GM19099 (cell line): ENCODE data around the gene IL17RA.

ENCODE experiments used
- POLR2A ChIP-seq: IDR thresholded peaks from 3 replicates; pipeline ENCODE4 v1.6.1; 2011; ENCODE audit warnings: low read depth; ENCODE audit not compliant: insufficient read length; ENCODE audit errors: extremely low read depth

IL17RA gene

DNA sequence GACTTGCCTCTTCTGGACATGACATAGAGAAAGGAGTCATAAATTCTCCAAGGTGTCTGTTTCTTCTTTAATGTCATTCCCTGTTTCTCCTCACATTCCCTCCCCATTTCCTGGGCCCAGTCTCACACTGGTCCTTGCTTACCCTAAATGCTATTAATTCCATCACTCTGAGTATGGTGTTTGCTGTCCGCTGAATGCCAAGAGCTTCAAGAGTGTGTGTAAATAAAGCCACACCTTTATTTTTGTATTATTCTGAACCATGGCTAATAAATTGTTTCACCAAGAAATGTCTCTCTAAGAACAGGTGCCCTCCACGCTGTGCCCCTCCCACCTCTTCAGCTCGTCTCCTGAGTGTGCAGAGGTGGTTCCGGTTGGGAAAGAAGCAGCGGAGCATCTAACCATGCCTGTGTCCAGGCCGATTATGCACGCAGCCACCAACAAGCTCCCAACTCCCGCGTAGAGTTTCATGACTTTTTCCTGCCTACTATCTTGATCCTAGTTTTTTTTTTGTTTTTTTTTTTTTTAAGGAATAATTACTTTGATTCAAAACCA lies 27.8 kb downstream of the IL17RA start:
- TF ChIP-seq POLR2A, result no peak

DNA sequence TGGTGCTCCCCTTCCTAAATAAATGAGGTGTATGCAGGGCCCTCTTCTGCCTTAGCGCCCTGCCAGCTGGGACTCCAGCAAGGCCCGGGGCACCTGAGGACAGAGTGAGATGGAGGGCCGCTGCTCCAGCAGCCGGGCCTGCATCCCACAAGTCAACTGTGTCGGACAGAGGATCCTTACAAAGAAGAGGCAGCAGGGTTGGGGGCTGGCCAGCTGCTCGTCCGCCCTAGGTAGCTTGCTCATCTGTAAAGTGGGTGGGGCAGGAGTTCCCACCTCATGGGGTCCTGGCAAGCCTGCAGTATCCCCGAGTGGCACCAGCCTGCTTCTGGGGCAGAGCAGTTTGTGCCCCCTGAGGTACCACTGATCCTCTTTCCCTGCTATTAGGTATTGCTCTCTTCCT lies 28.8 kb downstream of the IL17RA start:
- TF ChIP-seq POLR2A, result no peak

DNA sequence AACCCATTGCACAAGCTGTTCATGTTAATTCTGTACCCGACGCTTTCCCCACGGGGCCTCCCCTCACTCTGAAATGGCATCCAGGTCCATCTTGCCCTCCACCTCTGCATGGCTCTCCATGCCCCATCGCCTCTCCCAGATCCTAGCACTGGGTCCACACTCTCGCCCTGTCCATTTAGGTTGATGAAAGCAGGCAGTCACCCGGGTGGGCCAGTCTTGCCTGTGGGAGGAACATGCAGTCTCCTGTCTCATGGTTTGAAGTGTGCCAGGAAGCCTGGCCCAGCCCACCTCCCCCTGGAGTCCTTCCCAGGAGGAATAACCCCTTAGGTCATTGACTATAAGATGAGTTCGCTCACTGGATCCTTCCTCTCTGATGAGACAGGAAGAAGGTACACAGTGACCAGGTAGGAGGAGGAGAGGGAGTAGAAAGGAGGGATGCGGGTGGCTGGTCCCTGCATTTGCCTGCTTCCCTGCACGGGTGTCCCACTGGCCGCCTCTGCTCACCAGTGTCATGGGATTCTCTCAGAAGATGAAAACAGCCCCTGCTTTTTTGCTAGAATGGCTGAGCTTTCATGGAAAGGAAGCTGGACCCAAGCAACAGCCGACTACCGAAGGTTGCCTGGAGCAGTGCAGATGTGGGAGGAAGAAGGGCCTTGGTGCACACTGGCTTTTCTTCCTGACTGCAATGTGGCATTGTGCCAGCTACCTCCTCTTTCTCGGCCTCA lies 29.5 kb downstream of the IL17RA start:
- TF ChIP-seq POLR2A, result no peak

DNA sequence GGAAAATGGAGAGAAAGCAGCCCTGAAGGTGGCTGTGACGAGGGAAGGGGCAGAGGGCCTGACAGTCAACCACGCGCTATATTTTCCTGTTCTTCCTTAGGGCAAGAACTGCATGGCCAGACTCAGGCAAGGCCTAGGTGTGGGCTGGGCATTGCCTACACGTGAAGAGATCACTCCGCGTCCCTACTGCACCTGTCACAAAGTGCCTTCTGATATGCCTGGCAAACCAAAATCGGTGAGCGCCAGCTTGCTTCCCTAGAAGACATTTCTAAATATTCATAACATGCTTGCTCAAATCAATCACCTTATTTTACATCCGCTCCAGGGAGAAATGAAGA lies 30.1 kb downstream of the IL17RA start:
- no peak for TF ChIP-seq POLR2A

DNA sequence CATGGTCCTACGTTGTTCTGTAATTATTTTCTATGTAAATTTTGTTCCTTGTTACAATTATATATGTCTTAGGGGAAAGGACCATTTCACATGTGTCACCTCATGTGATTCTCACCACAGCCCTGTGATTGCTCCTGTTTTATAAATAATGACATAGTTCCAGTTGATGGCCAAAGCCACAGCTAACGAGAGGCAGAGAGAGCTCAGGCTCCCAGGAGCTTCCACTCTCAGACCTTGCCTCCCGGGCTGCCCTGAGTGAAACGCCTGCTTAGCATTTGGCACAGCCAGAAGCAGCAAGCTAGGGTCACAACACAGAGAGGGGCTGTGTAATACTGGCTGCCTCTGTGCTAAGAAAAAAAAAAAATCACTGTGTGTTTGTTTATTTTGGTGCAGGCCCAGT lies 30.4 kb downstream of the IL17RA start:
- no peak for TF ChIP-seq POLR2A

DNA sequence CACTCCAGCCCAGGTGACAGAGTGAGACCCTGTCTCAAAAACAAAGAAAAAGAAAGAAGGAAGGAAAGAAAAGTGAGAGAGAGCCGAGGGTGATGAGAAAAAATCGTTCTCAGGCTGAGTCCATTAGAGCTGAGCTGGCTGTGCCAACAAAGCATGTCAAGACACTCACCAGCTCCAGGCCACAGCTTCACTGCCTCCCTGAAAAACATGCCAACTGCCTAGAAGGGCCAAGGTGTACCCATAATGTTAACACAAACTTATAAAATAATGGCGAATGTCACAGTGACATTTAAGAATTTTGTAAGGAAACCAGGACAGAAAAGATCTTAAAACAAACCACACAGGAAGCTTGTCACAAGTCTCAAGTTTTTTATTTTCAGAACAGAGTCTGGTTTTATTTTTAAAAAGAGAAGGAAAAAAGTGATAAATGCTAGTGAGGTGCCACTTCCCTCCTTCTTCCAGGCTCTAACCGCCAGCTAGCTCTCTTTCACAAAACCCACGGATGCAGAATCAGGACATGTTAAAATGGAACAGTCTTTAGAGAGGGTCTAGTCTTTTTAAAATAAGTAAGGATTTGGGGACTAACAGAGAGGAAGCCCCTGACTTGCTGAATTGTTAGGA lies 31.3 kb downstream of the IL17RA start:
- TF ChIP-seq POLR2A, result no peak

DNA sequence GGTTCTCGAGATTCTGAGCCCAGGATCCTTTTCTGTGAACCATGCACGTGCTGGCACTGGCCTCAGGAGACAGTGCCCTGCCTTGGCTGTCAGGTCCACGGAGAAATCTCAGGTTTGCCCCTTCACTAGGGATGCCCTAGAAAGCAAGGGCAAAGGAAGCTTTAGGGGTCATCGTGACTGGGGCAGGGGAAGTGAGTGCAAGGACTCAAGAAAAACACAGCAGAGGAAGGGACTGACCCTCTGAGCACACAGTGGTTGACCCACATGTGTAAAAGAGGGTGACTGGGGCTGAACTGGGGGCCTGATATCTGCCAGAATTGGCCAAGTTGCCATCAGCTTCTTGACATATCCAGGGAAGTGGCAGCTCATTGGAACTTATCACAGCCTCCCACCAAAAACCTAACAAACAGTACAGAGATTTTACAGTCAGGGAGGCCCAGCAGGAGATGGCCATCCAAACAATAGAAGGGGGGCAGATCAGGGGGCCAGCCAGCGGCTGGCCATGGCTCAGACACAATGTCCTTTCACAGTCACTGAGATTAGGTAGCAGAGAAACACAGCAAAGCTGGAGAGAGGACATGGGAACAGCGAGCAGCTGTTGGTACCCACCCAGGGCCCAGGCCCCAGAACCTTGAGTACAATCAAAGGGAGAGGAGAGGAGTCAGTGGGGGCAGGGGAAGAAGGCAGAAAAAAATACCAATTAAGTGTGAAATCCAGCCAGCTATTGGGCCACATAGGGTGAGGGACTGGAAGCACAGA lies 32.0 kb downstream of the IL17RA start:
- TF ChIP-seq POLR2A, result no peak

DNA sequence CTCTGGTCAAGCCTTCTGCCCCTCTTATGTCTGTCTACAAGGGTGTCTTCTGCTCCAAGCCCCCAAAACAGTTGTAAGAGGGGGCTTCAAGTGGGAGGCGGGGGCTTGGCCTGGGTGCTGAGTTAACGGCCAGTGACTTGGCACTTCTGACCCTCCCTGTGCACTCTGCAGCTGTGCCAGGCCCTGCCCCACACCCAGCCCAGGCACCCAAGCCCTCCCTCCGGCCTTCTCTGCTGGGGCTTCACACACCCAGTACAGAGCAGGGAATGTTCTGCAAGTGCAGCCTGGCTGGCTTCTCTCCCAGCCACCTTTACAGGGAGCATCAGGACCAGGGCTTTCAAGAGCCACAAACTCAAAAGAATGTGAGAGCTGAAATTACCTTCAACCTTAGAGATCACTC lies 32.6 kb downstream of the IL17RA start:
- no peak for TF ChIP-seq POLR2A

DNA sequence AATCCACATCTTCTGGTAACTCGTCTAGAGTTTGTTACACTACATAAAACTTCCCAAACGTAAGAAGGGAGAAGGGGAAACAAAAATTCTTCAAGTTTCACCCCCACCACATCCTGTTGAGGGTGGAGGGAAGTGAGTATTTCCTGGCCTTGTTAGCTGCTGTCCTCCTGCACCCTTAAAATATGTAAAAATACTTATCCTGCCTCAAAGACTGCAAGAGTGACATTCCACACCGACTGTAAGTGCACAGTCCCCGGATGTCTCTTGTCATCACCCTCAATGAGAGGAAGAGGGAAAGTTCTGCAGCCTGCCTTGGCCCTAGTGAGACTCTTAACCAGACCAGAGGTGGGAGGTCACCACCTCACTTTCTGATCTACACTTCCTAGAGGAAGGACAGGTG lies 33.1 kb downstream of the IL17RA start:
- TF ChIP-seq POLR2A, result no peak

DNA sequence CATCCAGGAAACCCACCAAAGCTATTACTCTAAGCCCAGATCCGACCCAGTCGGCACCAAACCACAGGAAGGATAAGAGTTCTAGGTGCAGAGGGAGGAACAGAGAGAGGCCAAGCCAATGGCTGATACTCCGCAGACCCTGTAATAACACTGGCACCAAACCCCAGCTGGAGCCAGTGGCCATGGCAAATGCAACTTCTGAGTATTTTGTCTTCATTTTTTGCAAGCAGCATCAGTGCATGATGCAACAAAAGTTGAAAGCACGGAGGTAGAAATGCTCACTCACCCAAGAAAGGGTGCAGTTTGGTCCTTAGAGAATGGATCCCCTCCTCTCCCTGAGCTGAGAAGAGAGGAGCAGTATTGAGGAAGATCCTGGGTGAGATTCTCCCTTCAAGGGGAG lies 33.5 kb downstream of the IL17RA start:
- TF ChIP-seq POLR2A, result no peak

DNA sequence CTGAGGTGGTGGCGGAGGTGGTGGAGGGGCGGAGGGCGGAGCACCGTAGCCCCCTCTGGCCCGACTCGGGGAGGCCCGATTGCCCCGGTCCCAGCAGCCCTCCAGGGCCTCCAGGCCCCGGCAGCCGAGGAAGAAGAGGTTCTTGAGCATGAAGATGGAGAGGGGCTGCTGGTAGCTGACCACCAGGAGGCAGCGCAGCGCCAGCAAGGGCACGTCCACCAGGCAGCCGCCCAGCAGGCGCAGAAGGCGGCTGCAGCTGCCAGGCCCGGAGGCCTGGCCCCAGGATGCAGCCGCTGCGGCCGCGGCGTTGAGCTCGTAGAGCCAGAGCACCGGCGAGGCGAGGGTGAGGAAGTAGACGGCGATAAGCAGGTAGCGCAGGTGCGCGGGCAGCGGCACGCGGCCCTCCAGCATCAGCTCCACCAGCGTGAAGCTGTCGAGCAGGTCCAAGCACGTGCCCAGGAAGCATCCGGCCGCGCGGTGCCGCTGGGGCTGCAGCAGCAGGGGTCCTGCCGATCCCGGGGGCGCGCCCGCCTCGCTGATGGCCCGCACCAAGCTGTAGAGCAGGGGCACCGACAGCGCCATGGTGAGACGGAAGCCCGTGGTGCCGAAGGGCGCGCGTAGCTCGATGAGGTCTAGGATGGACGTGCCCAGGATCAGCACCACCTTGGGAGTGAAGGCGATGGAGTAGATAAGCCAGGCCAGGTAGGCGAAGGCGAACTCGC lies 34.8 kb downstream of the IL17RA start:
- TF ChIP-seq POLR2A, result no peak

DNA sequence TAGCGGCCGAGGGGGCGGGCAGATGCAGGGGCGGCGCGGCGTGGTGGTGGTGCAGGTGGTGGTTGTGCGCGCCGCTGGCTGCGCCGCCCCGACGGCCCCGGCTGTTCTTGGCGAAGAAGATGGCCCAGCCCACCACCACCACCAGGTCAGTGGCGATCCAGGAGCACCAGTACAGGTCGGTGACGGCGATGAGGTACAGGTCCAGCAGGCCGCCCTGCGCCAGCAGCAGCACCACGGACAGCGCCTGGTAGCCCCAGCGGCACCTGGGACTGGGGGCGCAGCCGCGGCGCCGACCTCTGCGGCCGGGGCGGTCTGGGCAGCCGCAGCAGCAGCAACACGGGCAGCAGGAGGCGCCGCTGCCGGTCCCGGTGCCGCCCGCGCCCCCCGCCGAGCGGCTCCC lies 35.5 kb downstream of the IL17RA start:
- TF ChIP-seq POLR2A, result no peak

DNA sequence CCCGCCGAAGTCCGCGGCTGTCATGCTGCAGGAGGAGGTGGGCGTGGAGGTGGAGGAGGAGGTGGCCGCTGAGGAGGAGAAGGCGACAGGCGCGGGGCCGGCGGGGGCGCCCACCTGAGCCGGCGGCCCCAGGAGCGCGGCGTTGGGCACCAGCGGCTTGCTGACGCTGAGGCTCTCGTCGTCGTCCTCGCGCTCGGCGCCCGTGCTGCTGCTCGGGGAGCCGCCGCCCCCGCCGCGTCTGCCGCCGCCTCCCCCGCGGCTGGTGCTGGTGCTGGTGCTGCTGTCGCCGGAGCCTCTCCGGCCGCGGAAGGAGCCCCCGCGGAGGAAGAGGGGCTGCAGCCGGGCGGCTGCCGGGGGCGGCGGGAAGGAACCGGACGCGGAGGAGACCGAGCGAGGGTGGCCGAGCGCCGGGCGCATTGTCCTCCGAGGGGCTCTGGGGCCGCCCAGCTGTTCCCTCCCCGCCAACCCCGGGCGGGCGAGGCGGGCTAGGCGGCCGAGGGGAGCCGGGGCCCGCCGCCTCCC lies 36.0 kb downstream of the IL17RA start:
- no peak for TF ChIP-seq POLR2A

DNA sequence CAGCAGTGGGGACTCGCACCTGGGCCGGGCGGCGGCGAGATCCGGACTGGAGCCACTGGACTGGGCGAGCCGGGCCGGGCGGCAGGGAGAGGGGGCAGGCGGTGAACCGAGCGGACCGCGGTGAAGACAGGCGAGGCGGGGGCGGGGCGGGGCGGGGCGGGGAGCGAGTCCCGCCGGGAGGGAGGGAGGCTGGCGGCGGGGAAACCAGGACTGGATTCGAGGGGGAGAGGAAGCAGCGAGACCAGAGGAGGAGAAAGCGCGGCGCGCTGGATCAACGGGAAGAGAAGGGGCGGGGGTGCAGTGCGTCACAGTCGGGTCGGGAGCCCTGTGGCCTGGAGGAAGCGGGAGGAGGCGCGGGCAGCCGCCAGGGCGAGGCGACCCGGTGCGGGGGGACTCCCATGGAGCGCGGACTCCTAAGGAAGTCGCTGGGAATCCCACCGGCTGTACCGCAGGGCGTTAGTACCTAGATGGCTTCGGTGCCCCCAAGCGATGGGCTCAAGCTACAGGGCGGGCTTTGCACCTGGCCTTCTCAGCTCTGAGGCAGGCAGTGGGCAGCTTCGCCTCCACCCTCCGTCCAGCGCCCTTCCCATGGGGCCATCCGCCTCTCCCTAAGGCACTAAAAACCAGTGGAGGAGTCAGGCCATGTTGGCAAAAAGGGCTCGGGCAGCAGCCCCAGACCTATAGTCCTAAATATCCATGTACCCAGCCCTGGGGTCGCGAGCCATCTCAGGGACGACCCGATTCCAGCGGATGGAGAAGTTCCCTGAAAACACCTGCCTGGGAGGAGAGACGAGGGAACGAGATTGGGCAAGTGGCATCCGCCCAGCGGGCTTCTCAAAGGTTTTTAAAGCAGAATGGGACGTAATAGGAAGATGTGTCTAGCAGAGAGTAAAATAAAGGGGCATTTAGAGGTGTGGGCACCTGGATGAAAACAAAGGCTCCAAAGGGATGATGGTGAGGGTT lies 36.7 kb downstream of the IL17RA start, which contains the start of gene TMEM121B:
TMEM121B (minus strand) TSS at position 128 of the 963 bp plus-strand sequence. CDS start 233 bp downstream, outside the sequence.
- TF ChIP-seq POLR2A, result no peak
